Activated naive CD4-positive, alpha-beta T cell treated with anti-CD3 and anti-CD28 coated beads for 36 hours (primary cell): ENCODE measurements around the gene FOXR1. TPM values are rescaled to one million over a fixed set of nuclear protein-coding genes. Genes with fewer than 3 reads are reported as not detected.

ENCODE experiments used
- CTCF ChIA-PET: fragments of 350-600 bp; sonication (Branson Sonifier 250); formaldehyde crosslinking; loops from one replicate; lab custom pipeline; 2021; ENCODE audit warnings: antibody characterized with exemption; lab: Charles Lee
- DNase-seq: peaks from one replicate; pipeline ENCODE4 v3.0.0-alpha.2; 2020
- H3K27ac Mint-ChIP-seq: one replicate; pipeline ENCODE4 v1.8.0; 2021; ENCODE audit warnings: mild to moderate bottlenecking, mixed read lengths
- H3K27me3 Mint-ChIP-seq: one replicate; pipeline ENCODE4 v1.8.0; 2021; ENCODE audit warnings: low read depth, mixed read lengths
- H3K36me3 Mint-ChIP-seq: one replicate; pipeline ENCODE4 v1.8.0; 2021; ENCODE audit warnings: low read depth, mixed read lengths
- H3K4me1 Mint-ChIP-seq: one replicate; pipeline ENCODE4 v1.8.0; 2021; ENCODE audit warnings: low read depth, mixed read lengths
- H3K4me3 Mint-ChIP-seq: one replicate; pipeline ENCODE4 v1.8.0; 2021; ENCODE audit warnings: mild to moderate bottlenecking, moderate library complexity, mixed read lengths
- H3K9me3 Mint-ChIP-seq: one replicate; pipeline ENCODE4 v1.8.0; 2021; ENCODE audit warnings: mixed read lengths
- intact Hi-C: fragments of 100-400 bp; cut with micrococcal nuclease; formaldehyde crosslinking; loops from one replicate; pipeline ENCODE4 v1.15.1; 2023
- total RNA-seq, 2 experiments: library from RNA; stranded (reverse); gene quantifications; one replicate each; pipeline ENCODE4 v1.2.3, GENCODE V29; 2021

Gene FOXR1, protein sequence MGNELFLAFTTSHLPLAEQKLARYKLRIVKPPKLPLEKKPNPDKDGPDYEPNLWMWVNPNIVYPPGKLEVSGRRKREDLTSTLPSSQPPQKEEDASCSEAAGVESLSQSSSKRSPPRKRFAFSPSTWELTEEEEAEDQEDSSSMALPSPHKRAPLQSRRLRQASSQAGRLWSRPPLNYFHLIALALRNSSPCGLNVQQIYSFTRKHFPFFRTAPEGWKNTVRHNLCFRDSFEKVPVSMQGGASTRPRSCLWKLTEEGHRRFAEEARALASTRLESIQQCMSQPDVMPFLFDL
- not detected for total RNA-seq

DNA sequence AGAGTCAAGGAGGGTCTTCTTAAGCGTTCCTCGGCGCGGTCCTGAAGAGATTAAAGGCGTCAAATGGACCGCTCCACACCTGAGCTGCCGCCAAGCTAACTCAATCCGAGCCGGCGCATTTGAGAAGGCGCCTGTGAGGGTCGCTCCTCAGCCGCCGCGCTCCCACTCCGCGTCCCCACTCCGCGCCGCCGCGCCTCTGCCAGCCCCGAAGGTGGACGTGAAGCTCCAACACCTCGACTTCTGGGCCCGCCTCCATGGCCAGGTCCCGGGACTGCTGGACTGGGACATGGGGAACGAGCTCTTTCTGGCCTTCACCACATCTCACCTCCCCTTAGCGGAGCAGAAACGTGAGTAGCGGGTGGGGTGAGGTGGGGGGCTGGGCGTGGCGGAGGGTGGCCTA is at the start of gene FOXR1:
Gene FOXR1 (plus strand): TSS at position 116 of the 400 bp plus-strand sequence. CDS start 171 bp downstream, at position 287.
- intact Hi-C loops, result no loop called here

DNA sequence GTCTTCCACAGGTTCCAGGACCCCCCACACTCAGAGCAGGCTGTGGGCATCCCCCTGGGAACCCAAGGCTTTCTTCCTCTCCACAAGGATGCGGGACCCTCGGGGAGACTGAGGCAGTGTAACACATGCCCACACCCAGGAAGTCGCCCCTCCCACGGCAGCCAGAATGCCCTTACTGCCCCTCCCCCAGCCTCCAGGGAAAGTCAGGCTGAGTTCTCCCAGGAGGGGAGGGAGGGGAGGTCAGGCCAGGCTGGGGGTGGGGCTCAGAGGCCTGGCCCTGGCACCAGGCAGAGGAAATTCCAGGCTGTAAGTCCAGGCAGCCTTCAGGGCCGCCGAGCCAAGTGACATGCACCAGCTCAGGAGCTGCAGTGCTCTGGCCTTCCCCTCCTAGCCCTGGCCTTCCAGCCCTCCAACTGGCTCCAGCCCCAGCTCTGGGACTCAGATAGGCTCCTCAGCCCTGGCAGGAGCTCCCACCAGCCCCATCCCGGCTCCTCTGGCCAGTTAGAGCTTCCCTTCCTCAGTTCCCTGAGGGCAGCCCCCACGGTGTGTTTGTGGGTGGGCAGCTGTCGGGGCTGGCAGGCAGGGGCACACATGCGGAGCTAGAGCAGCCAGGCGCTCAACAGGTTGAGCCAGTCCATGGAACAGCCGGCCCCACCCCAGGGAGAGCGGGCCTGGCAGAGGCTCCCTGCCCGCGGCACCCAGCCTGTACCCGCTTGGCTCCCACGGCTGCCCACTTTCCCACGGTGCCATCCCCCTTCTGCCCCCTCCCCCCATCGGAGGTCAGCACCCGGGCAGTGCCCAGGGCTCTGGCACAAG is 49.4 kb upstream of the FOXR1 start:
- H3K27ac Mint-ChIP-seq, result peak overlapping the region; percentile 98

More for the DNA sequence above, at the start of gene FOXR1:
- Mint-ChIP-seq H3K9me3 (no peaks in the 10 kb centered on the region), H3K27me3 (no peaks in the 10 kb centered on the region), H3K4me3 (no peak within 1 kb of the TSS), H3K36me3 (no peaks in the 10 kb centered on the region), H3K27ac (no peak within 1 kb of the TSS), H3K4me1 (no peaks in the 10 kb centered on the region)
- CTCF ChIA-PET, result interaction anchor here (0.7 kb wide), 1 partner anchor 12 kb away, joined by 3 read pairs; no protein-coding TSS in a partner anchor
- DNase-seq, result no peak

DNA sequence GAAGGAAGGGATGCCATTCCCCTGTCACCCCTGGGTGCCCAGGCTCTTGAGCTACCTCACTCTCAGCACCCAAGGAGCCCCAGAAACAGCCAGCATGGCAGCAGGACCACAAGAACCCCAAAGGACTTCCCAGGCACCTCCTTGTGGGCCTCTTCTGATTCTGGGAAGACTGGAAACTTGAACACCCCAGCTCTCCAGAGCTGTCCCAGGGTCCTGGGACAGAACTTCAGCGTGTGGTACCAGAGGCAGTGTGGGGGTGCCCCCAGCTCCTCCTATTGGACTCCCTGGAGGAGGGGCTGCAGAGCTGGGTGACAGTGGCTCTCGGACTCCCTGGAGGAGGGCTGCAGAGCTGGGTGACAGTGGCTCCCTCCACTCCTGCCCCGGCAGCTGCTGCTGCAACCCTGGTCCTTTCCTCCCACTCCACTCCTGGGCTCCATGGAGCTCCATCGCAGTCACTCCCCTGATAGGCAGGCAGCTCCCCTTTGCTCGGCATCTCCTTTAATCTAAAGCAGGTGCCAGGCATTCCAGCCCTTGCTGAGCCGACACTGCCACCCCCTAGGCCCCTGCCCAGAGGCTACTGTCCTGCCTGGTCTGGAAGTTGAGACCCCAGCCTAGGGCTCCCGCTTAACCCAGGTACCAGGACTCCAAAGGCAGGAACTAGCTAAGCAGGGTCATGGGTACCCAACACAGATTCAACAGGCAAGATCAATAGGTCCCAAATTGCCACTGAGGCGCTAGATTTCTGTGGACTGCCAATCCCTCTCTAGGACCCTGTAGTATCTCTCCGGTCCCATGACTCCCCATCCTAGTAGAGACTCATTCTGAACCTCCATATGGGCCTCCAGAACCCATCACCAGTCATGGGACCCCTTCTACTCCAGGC is 48.6 kb upstream of the FOXR1 start:
- Mint-ChIP-seq H3K36me3 (peaks cover 7% of the 10 kb centered on the region), H3K27me3 (no peaks in the 10 kb centered on the region), H3K4me3 (peak overlapping the region; percentile 87), H3K9me3 (no peaks in the 10 kb centered on the region), H3K4me1 (peaks cover 55% of the 10 kb centered on the region), H3K27ac (peak overlapping the region; percentile 98)
- CTCF ChIA-PET, result interaction anchor here (0.6 to 3.4 kb wide), 4 partner anchors 18 to 233 kb away, joined by 3 to 12 read pairs (median 4); no protein-coding TSS in a partner anchor
- peak; percentile 30 for DNase-seq
- intact Hi-C loops, result no loop called here

More for the DNA sequence above, 49.4 kb upstream of the FOXR1 start:
- Mint-ChIP-seq H3K9me3 (no peaks in the 10 kb centered on the region), H3K36me3 (peaks cover 13% of the 10 kb centered on the region), H3K4me3 (peak overlapping the region; percentile 87), H3K4me1 (peaks cover 56% of the 10 kb centered on the region), H3K27me3 (no peaks in the 10 kb centered on the region)
- intact Hi-C loops, result no loop called here
- DNase-seq, result peak; percentile 33
- CTCF ChIA-PET, result interaction anchor here (0.7 to 3.4 kb wide), 4 partner anchors 18 to 232 kb away, joined by 3 to 12 read pairs (median 4); no protein-coding TSS in a partner anchor

DNA sequence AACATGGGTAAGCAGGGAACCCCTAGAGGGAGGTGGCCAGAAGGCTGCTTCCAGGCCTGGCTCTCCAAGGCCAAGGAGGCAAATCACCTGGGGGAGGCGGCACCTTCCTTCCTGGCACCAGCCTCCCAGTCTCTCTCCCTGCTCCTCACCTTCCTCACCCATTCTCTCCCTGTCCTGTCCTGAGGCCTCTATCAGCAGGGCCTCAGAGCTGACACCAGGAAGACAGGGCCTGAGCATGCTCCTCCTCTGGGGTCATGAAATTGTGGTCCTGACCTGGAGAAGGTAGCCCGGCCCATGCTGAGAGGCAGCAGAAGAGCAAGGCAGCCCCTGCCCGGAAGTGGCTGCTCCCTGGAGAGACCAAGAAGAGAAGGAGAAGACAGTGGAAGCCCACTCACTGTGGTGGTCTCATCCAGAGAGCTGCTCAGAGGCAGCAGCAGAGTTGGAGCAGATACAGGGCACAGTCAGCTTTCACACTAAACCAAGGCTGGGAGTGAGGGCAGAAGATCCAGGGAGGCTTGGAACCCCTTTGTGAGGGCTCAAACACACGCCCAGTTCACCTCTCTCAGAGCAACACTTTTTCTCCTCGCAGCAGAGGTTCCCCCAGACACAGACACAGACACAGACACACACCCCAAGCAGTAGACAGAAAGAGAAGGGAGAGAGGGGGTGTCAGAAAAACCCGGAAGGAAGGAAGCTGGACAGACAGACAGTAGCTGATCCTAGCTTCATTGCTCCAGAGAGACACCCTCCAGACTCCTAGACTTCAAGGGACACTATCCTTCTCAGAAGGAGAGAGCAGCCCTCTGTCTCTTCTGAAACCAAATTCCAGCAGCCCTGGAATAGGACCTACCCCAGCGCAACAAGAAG is 47.6 kb upstream of the FOXR1 start:
- Mint-ChIP-seq H3K36me3 (peaks cover 3% of the 10 kb centered on the region), H3K4me3 (peak overlapping the region; percentile 87), H3K27ac (peak overlapping the region; percentile 98), H3K4me1 (peaks cover 51% of the 10 kb centered on the region), H3K27me3 (no peaks in the 10 kb centered on the region), H3K9me3 (no peaks in the 10 kb centered on the region)
- CTCF ChIA-PET, result interaction anchor here (0.6 to 3.4 kb wide), 4 partner anchors 19 to 234 kb away, joined by 3 to 12 read pairs (median 4); partner anchors contain the start of gene CXCR5
- peak; percentile 38 for DNase-seq
- intact Hi-C loops, result loop anchor here (1.0 kb wide), 1 partner anchor 12 kb away; no protein-coding TSS in a partner anchor

DNA sequence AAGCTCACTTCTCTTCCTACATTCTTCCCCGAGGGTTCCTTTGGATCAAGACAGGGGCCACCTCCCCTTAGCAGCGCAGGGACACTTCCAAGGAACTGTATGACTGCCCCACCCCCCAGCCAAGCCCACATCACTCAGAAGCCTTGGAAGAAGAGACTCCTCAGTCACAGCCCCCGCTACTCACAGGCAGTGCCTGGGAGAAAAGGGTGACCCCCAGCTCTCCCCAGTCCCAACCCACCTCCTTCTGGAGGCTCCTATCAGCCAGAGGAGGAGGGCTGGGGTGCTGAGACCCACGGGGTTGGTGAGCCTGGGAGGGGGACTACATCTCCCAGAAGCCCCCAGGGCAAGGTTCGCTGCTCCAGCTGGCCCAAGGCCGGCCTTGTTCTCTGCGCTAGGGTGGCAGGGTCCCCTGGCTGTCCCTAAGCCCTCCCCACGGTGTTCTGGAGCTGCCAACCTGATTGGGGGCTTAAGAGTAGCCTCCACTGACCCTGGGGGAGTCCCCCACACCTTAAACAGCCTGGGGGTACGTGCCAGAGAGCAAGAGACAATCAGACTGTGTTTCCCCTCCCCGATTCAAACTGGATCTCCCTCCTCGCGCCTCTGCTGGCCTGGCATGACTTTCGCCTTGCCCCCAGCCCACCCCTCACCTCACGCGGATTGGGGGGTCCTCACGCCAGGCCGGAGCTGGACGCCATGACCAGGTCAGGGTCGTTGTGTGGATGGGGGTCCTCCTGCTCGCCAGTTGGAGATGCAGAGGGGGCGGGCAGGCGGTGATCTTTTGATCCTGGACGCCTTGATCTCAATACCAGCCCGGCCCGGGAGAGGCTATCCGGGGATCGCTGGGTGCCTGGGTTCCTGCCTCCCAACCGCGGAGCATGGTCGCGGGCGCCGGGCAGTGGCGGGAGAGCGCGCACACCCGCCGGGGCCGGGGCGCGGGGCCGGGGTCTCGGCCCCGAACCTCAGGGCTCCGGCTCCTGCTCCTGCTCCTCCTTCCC is 46.7 kb upstream of the FOXR1 start:
- Mint-ChIP-seq H3K36me3 (peaks cover 3% of the 10 kb centered on the region), H3K27me3 (no peaks in the 10 kb centered on the region), H3K4me3 (peak overlapping the region; percentile 87), H3K4me1 (peaks cover 43% of the 10 kb centered on the region), H3K27ac (peak overlapping the region; percentile 98), H3K9me3 (no peaks in the 10 kb centered on the region)
- DNase-seq, result peak; percentile 62
- intact Hi-C loops, result loop anchor here (1.0 to 5.0 kb wide), 2 partner anchors 13 to 488 kb away; partner anchors contain the start of gene KMT2A
- CTCF ChIA-PET, result interaction anchor here (0.9 to 3.4 kb wide), 4 partner anchors 42 to 235 kb away, joined by 3 to 12 read pairs (median 4); partner anchors contain the start of genes CXCR5 and DDX6

DNA sequence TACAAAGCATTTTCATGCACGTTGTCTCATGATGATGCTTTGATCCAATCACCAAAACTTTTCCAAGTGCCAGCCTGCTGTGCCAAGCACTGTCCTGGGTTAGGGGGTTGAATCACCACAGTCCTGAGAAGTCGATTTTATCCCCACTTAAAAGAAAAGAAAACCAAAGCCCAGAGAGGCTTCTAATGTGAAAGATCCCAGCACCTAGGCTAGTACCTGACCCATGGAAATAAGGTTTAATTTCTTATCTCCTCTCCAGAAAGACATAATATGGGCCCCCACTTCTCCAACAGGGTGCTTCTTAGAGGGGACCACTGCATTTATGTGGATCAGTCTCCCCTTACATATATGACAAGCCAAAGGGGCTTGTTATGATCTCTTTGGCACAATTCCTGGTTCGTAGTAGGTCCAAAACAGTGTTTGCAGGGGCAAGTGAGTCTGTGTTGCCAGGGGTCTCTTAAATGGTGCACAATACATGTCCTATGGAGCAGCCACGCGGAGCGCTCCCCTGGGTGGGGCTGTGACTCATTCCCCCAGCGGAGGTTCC is 43.9 kb upstream of the FOXR1 start:
- no peaks in the 10 kb centered on the region for H3K27me3 Mint-ChIP-seq
- peak overlapping the region; percentile 96 for H3K4me3 Mint-ChIP-seq
- intact Hi-C loops, result loop anchor here (1.0 to 5.0 kb wide), 10 partner anchors 16 to 490 kb away; partner anchors contain the start of genes CXCR5, KMT2A, RPS25 and TRAPPC4
- no peak for DNase-seq
- H3K4me1 Mint-ChIP-seq, result peaks cover 34% of the 10 kb centered on the region
- peak overlapping the region; percentile 95 for H3K27ac Mint-ChIP-seq
- CTCF ChIA-PET, result interaction anchor here (0.7 to 1.6 kb wide), 8 partner anchors 13 to 264 kb away, joined by 3 to 6 read pairs (median 3); no protein-coding TSS in a partner anchor
- no peaks in the 10 kb centered on the region for H3K9me3 Mint-ChIP-seq
- H3K36me3 Mint-ChIP-seq, result no peaks in the 10 kb centered on the region

DNA sequence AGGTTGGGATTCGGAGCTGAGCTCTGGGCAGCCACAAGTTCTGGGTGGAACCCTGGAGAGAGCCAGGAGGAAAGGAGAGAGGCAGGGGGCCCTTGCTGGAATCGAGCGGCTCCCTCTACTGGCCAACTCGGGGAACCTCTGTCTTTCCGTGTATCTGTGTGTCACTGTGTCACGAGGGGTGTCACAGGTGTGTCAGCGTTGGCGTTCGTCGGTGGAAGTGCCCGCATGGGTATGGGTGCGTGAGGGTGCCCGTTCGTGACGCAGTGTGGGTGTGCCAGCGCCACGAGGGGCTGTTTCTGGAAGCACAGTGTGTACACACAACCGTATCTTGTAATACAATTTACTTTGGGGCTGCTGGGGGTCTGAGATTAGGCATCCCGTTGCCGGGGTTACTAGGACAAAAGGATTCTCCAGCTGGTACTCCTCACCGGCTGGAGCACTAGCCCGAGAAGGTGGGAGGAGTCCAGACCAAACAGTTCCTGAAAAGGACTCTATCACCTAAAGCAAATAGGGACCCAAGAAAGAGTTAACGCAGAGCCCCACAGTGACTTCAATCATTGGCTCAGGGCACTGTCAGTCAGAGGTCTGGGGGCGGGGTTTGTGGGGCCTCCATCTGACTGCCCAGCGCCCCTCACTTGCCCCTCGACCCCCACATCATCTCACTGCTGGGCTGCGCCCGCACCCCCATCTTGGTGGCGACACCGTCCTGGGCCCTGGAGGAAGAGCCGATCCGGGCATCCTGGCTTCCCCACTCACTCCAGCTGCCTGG is 43.3 kb upstream of the FOXR1 start:
- CTCF ChIA-PET, result interaction anchor here (0.6 to 3.6 kb wide), 10 partner anchors 12 to 265 kb away, joined by 3 to 16 read pairs (median 4); partner anchors contain the start of gene UPK2
- DNase-seq, result peak; percentile 96
- H3K27me3 Mint-ChIP-seq, result no peaks in the 10 kb centered on the region
- intact Hi-C loops, result loop anchor here (1.0 to 5.0 kb wide), 10 partner anchors 17 to 491 kb away; partner anchors contain the start of genes CXCR5, KMT2A, RPS25 and TRAPPC4
- no peaks in the 10 kb centered on the region for H3K9me3 Mint-ChIP-seq
- H3K27ac Mint-ChIP-seq, result peak overlapping the region; percentile 95
- H3K4me3 Mint-ChIP-seq, result peak overlapping the region; percentile 96
- peaks cover 37% of the 10 kb centered on the region for H3K4me1 Mint-ChIP-seq
- no peaks in the 10 kb centered on the region for H3K36me3 Mint-ChIP-seq

DNA sequence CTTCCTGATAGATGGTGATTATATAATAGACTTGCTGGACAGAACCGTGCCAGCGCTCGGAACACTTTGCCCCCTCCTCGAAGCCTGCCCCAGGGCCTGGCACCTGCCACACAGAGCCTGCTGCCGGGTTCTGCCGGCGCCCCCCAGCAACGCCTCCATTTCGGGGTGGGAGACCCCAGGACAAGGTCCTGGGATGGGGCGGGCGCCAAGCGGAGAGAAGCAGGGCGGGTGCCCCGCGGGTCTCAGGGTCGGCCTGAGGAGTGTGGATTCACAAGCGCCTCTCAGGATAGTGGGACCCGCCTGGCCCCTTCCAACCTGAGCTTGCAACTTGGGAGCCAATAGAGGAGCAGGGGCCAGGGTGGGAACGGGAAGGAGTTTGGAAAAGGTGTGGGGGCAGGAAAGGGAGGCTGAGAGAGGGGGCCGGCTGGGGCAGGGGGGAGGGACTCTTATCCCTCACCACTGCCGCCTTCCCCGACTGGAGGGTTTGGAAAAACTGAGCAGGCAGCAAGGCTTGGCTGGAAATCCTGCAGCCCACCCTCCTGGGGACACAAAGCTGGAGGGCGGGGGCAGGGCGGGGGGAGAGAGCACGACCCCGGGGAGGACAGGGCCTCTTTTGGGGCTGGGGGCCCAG is 42.6 kb upstream of the FOXR1 start:
- Mint-ChIP-seq H3K27ac (peak overlapping the region; percentile 95), H3K4me3 (peak overlapping the region; percentile 96), H3K4me1 (peaks cover 35% of the 10 kb centered on the region), H3K9me3 (no peaks in the 10 kb centered on the region), H3K36me3 (no peaks in the 10 kb centered on the region), H3K27me3 (no peaks in the 10 kb centered on the region)
- DNase-seq, result peak; percentile 50
- CTCF ChIA-PET, result interaction anchor here (0.6 to 3.6 kb wide), 11 partner anchors 11 to 239 kb away, joined by 3 to 34 read pairs (median 5); partner anchors contain the start of gene UPK2
- intact Hi-C loops, result loop anchor here (1.0 to 5.0 kb wide), 10 partner anchors 18 to 492 kb away; partner anchors contain the start of genes CXCR5, KMT2A, RPS25 and TRAPPC4
